ENCODE measurements around the gene DPCD.

Gene DPCD

GRCh38 chr10:101564490-101564991 lies 23.6 kb upstream of the DPCD start:
- DNase-seq (ENCODE audit: low read depth, low spot score) = no peak
- no peaks in the 10 kb centered on the region for H3K36me3 ChIP-seq (ENCODE audit: insufficient read depth, low read length)
- no peak overlapping the region for H3K9ac ChIP-seq (ENCODE audit: insufficient read length)
- H3K4me3 ChIP-seq = no peak overlapping the region
- no peaks in the 10 kb centered on the region for H3K9me3 ChIP-seq (ENCODE audit: low read depth, low read length)
- no peak overlapping the region for H3K27ac ChIP-seq
- TF ChIP-seq POLR2AphosphoS5 (IDR thresholded peaks at IDR 0.05; ENCODE audit: borderline replicate concordance, low read depth, low read length) (no peak), EZH2 (IDR thresholded peaks at IDR 0.05) (no peak), FOXP2 (optimal IDR thresholded peaks at IDR 0.05; ENCODE audit: control extremely low read depth, extremely low read length, insufficient read depth) (no peak)

DNA sequence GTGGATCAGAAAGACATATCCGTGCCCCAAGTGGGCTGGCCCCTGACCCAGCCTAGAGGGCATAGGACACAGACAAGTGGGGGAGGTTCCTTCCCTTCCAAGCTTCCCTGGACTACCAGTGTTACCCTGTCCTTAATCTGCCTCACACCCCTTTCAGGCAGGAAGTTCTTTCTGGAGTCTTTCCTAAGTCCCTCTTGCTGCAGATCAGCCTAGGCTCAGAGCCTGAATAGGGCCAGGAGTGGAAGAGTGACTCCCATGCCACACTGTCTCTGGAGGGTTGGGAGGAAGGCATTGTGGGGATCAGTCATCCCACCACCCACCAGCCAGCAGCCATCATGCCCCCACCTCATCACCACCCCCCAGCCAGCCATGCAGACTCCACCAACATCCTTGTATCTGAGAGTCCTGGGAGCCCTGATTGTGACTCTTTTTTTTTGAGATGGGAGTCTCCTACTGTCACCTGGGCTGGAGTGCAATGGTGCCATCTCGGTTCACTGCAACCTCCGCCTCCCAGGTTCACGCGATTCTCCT lies 22.7 kb upstream of the DPCD start:
- Histone ChIP-seq H3K9me3 (ENCODE audit: low read depth, low read length) (no peaks in the 10 kb centered on the region), H3K9ac (ENCODE audit: insufficient read length) (no peak overlapping the region), H3K27ac (no peak overlapping the region), H3K36me3 (ENCODE audit: insufficient read depth, low read length) (no peaks in the 10 kb centered on the region), H3K4me3 (no peak overlapping the region)
- no peak for TF ChIP-seq FOXP2 (optimal IDR thresholded peaks at IDR 0.05; ENCODE audit: control extremely low read depth, extremely low read length, insufficient read depth)
- TF ChIP-seq POLR2AphosphoS5 (IDR thresholded peaks at IDR 0.05; ENCODE audit: borderline replicate concordance, low read depth, low read length) = no peak
- no peak for TF ChIP-seq EZH2 (IDR thresholded peaks at IDR 0.05)
- DNase-seq (ENCODE audit: low read depth, low spot score) = no peak

DNA sequence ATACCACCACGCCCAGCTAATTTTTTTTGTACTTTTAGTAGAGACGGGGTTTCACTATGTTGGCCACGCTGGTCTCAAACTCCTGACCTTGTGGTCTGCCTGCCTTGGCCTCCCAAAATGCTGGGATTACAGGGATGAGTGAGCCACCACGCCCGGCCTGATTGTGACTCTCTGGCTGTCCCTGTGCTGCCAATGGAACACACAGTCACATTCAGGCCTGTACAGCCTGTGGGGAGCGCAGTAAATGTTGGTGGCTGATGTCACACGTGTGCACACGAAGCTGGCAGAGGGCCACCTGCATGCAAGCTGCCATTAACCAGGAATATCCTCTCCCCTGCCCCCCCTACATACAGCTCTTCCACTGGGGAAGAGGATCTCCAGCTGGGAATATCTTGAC lies 22.2 kb upstream of the DPCD start:
- Histone ChIP-seq H3K36me3 (ENCODE audit: insufficient read depth, low read length) (no peaks in the 10 kb centered on the region), H3K9ac (ENCODE audit: insufficient read length) (no peak overlapping the region), H3K9me3 (ENCODE audit: low read depth, low read length) (no peaks in the 10 kb centered on the region), H3K4me3 (no peak overlapping the region), H3K27ac (no peak overlapping the region)
- no peak for TF ChIP-seq EZH2 (IDR thresholded peaks at IDR 0.05)
- TF ChIP-seq POLR2AphosphoS5 (IDR thresholded peaks at IDR 0.05; ENCODE audit: borderline replicate concordance, low read depth, low read length) = no peak
- no peak for TF ChIP-seq FOXP2 (optimal IDR thresholded peaks at IDR 0.05; ENCODE audit: control extremely low read depth, extremely low read length, insufficient read depth)
- no peak for DNase-seq (ENCODE audit: low read depth, low spot score)

DNA sequence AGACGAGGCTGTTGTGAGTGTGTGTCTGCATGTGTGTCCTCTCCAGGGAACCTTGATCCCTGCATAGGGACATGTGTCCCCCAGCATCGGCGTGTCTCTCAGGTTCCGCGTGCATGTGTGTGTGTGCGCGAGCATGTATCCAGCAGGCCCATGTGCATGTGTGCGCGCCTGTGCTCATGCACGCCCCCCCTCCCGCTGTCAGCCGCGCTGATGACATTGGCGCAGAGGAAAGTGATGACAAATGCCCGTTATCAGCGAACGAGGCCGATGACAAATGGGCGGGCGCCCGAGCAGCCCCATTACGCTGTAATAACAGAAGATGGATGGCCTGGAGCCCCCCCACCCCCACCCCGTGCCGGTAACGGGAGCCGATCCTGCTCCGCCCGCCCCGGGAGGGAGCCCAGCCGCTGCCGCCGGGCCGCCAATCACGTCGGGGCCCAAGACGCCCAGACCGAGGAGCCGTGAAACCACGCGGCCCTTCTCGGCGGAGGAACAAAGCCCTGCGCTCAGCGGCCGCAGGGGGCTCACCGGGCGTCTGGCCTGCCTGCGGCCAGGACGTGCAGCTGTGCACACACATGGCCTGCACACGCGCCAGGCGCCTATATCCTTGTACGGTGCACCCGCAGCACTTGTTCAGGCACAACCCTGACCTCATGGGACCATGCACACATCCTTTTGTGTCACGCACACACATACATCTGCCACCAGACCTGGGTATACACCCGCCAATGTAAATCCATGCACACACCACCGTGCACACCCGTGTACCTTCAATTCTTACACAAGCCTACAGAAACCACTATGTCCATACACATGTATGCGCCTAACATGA lies 21.6 kb upstream of the DPCD start:
- no peak for DNase-seq (ENCODE audit: low read depth, low spot score)
- H3K27ac ChIP-seq = no peak overlapping the region
- TF ChIP-seq EZH2 (IDR thresholded peaks at IDR 0.05) (no peak), FOXP2 (optimal IDR thresholded peaks at IDR 0.05; ENCODE audit: control extremely low read depth, extremely low read length, insufficient read depth) (no peak), POLR2AphosphoS5 (IDR thresholded peaks at IDR 0.05; ENCODE audit: borderline replicate concordance, low read depth, low read length) (no peak)
- H3K9ac ChIP-seq (ENCODE audit: insufficient read length) = no peak overlapping the region
- H3K36me3 ChIP-seq (ENCODE audit: insufficient read depth, low read length) = no peaks in the 10 kb centered on the region
- H3K9me3 ChIP-seq (ENCODE audit: low read depth, low read length) = no peaks in the 10 kb centered on the region
- no peak overlapping the region for H3K4me3 ChIP-seq

GRCh38 chr10:101567165-101568006 lies 20.7 kb upstream of the DPCD start:
- Histone ChIP-seq H3K36me3 (ENCODE audit: insufficient read depth, low read length) (no peaks in the 10 kb centered on the region), H3K27ac (no peak overlapping the region), H3K9me3 (ENCODE audit: low read depth, low read length) (no peaks in the 10 kb centered on the region), H3K4me3 (no peak overlapping the region), H3K9ac (ENCODE audit: insufficient read length) (no peak overlapping the region)
- DNase-seq (ENCODE audit: low read depth, low spot score) = no peak
- no peak for TF ChIP-seq FOXP2 (optimal IDR thresholded peaks at IDR 0.05; ENCODE audit: control extremely low read depth, extremely low read length, insufficient read depth)
- TF ChIP-seq EZH2 (IDR thresholded peaks at IDR 0.05) = no peak
- TF ChIP-seq POLR2AphosphoS5 (IDR thresholded peaks at IDR 0.05; ENCODE audit: borderline replicate concordance, low read depth, low read length) = no peak

DNA sequence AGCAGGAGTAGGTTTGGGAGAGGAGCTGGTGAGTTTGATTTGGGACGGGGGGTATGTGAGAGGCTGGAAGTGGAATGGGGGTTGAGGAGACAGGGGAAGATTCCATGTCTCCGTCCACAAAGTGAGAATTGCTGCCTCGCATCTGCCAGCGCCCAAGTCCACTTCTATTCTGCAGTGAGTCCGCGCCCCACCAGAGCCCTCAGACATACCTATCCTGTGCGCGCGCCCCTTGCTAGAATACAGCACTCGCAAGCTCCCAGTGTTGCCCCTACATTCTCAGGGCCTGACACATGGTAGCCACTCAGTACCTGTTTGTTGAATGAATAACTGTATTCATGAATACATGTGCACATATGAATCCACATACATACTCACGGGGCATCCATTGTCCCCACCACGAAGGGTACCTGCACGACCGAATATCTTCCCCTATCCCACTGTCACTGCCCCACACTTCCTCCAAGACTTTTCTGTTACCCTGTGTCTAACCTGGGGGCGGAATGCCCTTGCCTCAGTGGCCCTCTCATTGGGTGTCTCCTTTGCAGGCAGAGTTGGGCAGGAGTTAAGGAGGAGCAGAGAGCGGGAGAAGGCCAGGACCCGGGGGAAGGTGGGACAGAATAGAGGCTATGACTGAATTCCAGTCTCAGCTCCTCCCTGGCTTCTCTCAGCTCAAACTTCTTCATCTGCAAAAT lies 19.9 kb upstream of the DPCD start:
- no peak for TF ChIP-seq EZH2 (IDR thresholded peaks at IDR 0.05)
- no peak for TF ChIP-seq POLR2AphosphoS5 (IDR thresholded peaks at IDR 0.05; ENCODE audit: borderline replicate concordance, low read depth, low read length)
- no peak for TF ChIP-seq FOXP2 (optimal IDR thresholded peaks at IDR 0.05; ENCODE audit: control extremely low read depth, extremely low read length, insufficient read depth)
- no peak overlapping the region for H3K9ac ChIP-seq (ENCODE audit: insufficient read length)
- no peak overlapping the region for H3K4me3 ChIP-seq
- DNase-seq (ENCODE audit: low read depth, low spot score) = no peak
- no peaks in the 10 kb centered on the region for H3K36me3 ChIP-seq (ENCODE audit: insufficient read depth, low read length)
- no peak overlapping the region for H3K27ac ChIP-seq
- no peaks in the 10 kb centered on the region for H3K9me3 ChIP-seq (ENCODE audit: low read depth, low read length)

DNA sequence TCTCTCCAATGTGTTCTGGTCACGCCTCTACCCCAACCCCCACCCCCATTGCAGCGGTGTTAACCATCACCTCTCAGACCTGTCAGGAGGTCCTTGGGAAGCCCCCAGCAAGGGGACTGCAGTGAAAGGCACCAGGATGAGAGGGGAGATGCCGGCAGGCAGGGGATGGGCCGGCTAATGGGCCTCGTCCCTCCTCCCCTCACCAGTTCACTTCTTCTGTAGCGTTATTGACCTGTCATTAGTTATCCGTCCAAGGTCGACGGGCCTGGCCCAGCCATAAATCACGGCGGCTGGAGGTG lies 18.8 kb upstream of the DPCD start:
- no peak overlapping the region for H3K27ac ChIP-seq
- H3K4me3 ChIP-seq = peak overlapping the region; percentile 76
- H3K9me3 ChIP-seq (ENCODE audit: low read depth, low read length) = no peaks in the 10 kb centered on the region
- TF ChIP-seq FOXP2 (optimal IDR thresholded peaks at IDR 0.05; ENCODE audit: control extremely low read depth, extremely low read length, insufficient read depth) (no peak), EZH2 (IDR thresholded peaks at IDR 0.05) (no peak), POLR2AphosphoS5 (IDR thresholded peaks at IDR 0.05; ENCODE audit: borderline replicate concordance, low read depth, low read length) (no peak)
- H3K9ac ChIP-seq (ENCODE audit: insufficient read length) = no peak overlapping the region
- DNase-seq (ENCODE audit: low read depth, low spot score) = no peak
- no peaks in the 10 kb centered on the region for H3K36me3 ChIP-seq (ENCODE audit: insufficient read depth, low read length)

Measured in SK-N-MC (cell line).